Left renal cortex interstitium (tissue), 4 donors: Measurements from ENCODE around the gene AATK. TPM values are rescaled to one million over a fixed set of nuclear protein-coding genes. Genes with fewer than 3 reads are reported as not detected.

Experiments used
- DNase-seq, 4 donors: peaks; one replicate each; pipeline ENCODE4 v3.0.0-alpha.2; 2013; ENCODE audit warnings: low read depth in 4 of 4, low spot score in 2 of 4, missing footprints in 1 of 4
- polyA plus RNA-seq, 4 donors: library from polyadenylated mRNA; unstranded; fragments of 120-200 nt; gene quantifications; one replicate each; pipeline ENCODE4 v1.2.1, GENCODE V29; 2013; ENCODE audit not compliant: insufficient read length in 4 of 4

Gene AATK, protein sequence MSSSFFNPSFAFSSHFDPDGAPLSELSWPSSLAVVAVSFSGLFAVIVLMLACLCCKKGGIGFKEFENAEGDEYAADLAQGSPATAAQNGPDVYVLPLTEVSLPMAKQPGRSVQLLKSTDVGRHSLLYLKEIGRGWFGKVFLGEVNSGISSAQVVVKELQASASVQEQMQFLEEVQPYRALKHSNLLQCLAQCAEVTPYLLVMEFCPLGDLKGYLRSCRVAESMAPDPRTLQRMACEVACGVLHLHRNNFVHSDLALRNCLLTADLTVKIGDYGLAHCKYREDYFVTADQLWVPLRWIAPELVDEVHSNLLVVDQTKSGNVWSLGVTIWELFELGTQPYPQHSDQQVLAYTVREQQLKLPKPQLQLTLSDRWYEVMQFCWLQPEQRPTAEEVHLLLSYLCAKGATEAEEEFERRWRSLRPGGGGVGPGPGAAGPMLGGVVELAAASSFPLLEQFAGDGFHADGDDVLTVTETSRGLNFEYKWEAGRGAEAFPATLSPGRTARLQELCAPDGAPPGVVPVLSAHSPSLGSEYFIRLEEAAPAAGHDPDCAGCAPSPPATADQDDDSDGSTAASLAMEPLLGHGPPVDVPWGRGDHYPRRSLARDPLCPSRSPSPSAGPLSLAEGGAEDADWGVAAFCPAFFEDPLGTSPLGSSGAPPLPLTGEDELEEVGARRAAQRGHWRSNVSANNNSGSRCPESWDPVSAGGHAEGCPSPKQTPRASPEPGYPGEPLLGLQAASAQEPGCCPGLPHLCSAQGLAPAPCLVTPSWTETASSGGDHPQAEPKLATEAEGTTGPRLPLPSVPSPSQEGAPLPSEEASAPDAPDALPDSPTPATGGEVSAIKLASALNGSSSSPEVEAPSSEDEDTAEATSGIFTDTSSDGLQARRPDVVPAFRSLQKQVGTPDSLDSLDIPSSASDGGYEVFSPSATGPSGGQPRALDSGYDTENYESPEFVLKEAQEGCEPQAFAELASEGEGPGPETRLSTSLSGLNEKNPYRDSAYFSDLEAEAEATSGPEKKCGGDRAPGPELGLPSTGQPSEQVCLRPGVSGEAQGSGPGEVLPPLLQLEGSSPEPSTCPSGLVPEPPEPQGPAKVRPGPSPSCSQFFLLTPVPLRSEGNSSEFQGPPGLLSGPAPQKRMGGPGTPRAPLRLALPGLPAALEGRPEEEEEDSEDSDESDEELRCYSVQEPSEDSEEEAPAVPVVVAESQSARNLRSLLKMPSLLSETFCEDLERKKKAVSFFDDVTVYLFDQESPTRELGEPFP (N-terminal part only)
- 1 to 10 TPM; 4.4 to 7.0 (median 5.4) TPM for polyA plus RNA-seq

DNA sequence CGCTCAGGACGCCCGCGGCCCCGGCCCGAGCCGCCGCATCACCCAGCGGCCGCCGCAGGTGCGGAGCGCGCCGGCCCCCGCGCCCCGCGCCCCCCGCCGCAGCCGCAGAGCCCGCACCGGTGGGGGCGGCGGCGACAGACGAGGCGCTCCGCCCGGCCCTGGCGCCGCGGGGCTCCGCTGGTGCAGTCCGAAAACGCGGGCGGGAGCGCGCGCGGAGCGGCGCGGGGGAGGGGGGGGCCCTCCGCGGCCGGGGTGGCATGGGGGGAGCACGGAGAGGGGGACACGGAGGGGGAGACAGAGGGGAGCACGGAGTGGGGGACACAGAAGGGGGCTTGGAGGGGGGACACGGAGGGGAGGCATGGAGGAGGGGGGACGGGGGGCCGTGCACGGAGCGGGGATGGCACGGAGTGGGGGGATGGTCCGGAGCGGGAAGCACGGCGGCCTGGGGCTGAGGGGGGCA lies at the start of gene AATK:
Gene AATK, minus strand, starts transcription at position 189 of the 460 bp plus-strand sequence. CDS start 229 bp downstream, outside the sequence.
- DNase-seq, result no peak

DNA sequence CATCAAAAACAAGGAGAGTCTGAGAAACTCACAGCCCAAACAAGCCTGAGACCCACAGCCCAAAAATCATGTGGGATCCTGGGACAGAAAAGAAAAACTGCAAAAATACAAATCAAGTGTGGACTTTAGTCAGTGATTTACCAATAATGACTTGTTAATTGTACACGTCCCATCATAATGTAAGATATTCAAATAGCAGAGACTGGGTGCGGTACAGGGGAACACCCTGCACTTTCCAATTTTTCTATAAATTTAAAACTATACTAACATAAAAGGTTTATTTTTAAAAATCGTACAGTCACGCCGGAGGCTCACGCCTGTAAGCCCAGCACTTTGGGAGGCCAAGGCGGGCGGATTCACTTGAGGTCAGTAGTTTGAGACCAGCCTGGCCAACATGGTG lies 48.0 kb upstream of the AATK start:
- DNase-seq, result no peak

DNA sequence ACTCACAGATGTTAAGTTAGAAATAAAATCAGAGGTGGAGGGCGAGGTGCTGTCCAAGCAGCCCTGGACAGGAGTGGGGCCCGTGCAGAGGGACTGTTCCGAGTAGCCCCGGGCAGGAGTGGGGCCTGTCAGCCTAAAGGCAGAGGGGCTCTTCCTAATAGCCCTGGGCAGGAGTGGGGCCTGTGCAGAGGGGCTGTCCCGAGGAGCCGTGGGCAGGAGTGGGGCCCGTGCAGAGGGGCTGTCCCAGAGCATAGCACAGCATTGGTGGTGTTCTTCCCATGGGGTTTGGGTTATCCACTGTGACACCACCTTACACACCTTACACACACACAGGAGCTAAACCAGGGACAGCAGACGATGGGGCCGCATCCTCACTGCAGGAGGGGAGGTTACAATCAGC lies 46.3 kb upstream of the AATK start:
- DNase-seq, result no peak

DNA sequence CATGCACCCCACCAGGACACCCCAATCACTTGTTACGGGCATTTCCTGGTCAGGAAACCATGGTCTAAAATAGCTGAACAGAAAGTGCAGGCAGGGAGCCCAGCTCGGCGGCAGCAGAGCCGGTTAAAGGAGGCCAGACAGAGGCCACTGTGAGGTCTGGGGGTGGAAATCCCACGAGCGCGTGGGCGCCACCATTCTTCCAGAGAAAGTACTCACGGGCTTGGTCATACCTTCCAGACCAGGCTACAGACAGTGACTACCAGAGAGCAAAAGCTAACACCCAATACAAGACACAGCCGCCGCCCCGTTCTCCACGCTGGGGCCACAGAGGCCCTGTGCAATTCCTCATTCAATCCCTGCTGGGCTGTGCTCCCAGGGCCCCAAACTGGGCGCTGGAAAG lies 44.8 kb upstream of the AATK start:
- DNase-seq, result no peak

DNA sequence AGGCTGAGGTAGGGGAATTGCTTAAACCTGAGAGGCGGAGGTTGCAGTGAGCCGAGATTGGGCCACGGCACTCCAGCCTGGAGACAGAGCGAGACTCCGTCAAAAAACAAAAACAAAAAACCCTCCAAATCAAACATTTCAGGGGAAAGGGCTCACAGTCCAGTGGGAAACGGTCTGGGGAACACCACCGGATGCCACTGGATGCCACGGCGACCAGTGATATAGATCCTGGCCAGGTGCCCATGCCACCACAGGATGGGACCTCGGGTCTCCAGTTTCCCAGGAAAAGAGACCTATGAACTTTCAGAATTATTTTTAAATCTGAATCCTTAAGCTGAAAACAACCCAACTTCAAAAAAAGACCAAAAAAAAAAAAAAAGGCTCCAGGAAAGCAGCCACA lies 44.4 kb upstream of the AATK start:
- DNase-seq, result no peak

DNA sequence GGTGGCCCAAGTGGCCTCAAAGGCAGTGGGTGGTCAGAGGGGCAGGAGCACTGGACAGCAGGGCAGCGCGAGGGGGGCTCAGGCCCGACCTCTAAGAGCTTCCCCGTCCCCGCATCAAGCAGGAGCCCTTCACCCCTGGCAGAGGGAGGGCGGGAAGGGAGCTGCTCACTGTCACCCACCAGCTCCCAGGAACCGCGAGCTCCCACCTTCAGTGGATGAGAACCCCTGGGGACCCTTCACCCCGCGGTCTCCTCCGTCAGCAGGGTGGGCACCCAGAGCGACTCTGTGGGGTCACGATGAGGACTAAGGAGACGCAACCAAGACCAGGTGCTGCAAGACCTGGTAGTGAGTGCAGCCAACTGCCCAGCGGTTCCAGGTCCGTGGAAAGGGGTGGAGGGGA lies 43.1 kb upstream of the AATK start:
- no peak for DNase-seq

DNA sequence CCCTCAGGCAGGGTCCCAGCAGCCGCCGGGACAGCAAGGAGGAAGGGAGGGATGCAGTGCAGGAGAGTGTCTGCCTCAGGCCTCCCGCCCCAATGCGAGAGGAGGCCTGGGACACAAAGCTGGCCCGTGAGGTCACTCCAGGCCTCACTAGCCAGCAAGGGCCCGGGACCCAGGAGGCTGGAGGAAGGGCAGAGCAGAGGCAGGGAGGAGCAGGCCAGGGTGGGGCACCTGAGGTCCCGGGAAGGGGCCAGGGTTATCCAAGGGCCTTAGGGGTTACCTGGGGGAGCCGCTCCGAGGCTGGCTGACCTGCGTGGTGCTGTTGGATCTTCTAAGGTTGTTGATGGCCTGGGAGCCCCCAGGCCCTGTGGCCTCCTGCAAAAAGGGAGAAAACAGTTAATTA lies 42.6 kb upstream of the AATK start:
- no peak for DNase-seq

DNA sequence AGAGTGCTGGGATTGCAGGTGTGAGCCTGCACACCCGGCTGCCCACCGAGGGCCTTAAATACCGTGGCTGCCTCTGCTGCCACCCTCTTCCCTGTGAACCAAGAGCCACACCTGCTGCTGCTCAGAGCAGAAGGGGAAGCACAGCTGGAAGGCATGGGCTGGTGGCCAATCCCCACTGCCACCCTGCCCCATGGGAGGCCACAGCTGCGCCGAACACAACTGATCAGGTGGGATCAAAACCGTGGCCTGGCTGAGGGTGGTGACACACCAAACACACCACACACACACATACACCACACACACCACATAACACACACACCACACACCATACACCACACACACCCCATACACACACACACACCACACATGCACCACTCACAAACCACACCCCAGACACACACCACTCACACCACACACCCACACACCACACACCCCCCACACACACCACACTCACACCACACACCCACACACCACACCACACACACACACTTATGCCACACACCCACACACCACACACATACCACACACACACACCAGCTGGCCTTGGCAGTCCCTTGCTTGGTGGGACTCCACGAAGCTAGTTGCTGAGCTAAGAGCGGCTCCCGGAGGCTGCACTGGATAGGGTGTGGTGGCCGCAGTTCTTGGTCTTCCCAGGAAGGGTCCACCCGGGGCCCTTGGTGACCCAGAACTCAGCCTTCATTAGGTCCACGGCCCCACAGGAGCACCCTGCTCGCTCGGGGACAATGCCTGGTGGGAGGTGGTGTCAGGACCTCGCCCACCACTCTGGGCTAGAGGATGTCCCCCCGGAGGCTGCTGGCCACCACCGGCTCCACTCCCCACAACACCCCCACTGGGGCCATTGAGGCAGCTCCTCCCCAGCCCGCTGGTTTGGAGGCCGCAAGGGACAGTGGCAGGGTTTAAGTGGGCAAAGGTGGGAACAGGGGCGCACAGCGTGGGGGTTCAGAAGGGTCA lies 41.9 kb upstream of the AATK start:
- no peak for DNase-seq

DNA sequence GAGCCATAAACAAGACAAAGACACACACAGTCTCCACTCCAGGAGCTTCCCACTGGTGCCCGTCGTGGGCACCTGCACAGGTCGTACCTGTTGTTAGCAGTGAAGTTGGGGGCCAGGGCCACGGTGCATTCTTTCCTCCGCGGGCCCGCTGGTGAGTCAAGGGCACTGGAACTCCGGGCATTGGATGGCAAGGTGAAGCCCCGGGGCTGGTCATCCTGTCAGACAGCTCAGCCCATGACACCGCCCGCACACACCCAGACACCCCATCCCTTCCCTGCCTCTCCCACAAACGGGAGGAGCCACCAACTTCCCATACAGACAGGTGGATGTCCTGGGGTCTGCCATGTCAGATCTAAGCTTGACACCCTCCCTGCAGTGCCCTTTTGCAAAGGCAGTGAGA lies 40.6 kb upstream of the AATK start:
- DNase-seq, result no peak

DNA sequence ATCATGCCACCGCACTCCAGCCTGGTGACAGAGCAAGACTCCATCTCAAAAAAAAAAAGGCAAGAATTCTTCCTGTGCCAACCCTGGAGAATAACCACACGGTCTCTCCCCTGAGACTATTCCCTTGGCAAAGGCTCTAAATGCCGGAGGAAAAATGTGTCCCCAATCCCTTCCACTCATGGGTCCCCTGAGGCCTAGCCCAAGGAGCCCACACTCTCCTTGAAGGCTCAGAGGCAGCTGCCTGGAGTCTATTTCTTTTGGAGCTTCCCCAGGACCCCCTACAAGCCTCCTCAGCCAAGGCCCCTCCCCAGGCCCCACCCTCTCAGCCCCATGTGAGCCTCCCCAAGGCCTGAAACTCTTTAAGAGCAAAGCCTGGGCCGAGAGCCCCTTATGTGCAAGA lies 40.1 kb upstream of the AATK start:
- no peak for DNase-seq

DNA sequence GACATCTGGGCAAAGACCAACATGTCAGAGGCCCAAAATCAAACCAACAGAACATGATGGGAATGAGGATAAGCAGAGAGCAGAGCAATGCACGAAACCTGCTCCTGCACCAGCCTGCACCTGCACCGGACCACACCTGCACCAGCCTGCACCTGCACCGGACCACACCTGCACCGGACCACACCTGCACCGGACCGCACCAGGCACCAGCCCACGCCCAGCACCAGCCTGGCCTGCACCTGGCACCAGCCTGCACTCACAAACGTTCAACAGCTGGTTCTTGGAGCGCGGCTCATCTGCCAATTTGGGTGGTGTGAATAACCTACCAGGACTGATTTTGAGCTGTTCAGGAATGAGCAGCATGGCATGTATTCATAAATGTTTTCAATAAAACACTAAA lies 38.6 kb upstream of the AATK start:
- no peak for DNase-seq

DNA sequence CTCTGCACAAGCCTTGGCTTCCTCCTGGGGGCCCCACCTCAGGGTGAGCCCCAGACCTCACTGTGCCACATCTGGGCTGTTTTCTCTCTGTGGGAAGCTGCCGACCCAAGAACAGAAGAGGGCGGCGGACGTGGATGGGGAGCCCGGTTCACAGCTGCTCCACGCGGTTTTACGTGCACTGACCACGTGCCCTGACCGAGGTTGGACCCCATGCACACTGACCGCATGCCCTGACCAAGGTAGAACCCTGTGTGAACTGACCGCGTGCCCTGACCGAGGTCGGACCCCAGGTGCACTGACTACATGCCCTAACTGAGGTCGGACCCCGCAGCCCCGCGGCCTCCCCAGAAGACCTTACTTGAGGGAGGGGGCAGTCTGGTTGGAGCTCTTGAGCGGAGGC lies 37.1 kb upstream of the AATK start:
- DNase-seq, result no peak

DNA sequence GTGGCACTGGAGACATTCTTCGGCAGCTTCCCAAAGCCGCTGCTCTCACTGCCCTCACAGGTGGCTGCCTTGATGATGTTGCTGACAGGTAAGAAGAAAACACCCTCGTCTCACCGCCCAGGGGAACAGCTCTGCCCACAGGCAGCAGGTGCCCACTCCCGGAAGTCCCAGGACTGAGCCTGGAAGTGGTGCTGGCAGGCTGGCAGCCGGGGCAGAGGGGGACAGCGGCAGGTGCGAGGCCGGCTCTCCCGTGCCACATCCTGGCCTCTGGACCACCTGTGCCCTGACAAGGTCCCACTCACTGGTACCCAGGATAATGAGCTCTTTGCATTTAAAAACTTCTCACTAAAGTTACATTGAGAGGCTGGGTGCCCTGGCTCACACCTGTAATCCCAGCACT lies 36.3 kb upstream of the AATK start:
- no peak for DNase-seq

DNA sequence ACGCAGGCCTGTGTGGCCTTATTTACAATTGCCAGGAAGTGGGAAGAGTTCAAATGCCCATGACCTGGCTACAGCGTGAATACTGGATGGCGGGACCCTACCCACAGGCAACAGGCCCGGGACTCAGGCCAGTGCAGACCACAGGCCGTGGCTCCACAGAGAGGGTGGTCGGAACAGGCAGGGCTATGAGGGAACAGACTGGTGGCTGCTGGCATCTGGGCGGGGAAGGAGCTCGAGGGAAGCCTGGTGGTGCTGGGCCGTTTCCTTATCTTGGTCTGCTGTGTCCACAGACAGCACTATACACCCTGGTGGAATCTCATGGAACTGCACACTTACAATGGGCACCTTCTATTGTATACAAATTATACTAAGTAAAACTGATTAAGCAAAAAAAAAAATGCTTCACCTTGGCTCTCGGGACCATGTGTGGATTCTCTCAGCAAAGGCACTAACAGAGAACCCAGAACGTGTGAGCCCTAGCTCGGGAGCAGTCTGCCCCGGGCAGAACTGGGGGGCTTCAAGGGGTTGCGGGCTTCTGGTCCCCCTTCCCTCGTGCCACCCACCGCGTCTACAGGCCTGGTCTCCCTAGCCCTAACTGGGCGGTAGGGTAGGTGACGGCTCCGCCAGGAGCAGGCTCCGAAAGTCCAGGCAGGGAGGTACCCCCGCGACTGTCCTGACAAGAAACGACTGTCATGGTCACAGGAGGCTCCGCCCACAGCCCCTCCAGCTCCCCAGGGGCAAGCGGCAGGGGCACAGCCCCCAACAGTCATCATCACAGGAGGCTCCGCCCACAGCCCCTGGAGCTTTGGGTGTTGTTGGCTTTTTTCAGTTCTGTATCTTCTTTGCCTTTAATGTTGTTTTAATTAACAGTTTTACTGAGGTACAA lies 34.9 kb upstream of the AATK start:
- peak in 1 of 4 donors; percentile 39 for DNase-seq

DNA sequence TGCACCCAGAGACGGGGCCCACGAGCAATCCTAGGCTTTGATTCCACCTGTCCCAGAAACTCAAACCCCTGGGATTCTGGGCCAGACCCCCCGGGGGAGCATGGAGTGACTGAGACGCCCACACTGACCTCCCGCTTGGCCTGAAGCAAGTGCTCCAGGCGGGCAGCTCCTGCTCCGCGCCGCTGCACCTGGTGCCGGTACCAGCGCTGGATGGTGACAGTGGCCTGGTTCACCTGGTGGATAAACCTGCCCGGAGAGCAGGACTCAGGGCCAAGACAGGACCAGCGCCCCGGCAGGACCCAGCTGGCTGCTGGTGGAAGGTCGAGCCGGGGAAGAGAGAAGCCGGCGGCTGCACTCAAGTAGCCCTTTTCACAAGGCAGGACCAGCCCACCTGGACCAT lies 34.2 kb upstream of the AATK start:
- DNase-seq, result no peak

DNA sequence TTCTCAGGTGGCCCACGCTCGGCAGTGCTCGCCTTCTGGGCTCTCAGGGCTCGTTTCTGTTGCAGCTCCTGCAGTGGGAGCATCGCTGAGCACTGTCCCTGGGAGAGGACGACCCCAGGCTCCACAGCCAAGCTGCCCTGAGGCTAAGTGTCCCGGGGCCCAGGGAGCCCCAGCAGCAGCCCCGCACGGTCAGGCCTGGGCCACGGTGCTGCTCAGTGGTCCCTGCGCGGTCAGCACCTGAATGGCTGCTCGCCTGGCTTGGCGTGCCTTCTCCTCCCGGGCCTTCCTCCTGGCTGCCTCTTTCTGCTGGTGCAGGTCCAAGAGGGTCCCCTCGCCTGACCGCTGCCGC lies 33.4 kb upstream of the AATK start:
- DNase-seq, result no peak

DNA sequence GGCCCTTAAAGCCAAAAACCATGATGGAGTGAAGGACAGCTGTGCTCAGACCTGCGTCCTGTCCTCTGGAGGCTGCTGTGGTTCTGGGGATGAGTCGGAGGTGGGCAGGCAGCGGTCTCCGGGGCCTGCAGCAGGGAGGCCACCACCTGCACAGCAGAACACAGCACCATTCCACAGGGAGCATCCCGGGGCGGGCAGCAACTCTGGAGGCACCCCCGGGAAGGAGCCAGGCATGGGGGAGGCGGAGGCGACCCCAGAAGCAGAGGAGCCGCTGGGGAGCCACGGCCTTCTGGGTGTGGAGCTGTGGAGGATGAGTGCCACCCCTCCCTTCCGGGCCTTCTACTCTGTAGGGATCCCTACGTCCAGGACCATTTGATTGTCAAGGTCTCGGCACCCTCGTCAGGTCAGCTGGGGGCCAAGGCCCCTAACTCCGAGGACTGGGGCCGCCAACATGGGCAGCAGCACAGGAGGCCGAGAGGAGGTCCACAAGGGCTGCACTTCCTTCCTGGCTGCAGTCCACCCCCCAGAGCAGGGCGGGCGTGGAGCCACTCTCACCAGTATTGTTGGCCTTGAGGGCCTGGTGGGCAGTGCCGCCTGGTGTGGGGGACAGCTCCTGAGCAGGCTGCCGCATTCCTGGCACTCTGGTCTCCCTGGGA lies 32.9 kb upstream of the AATK start:
- DNase-seq, result no peak

DNA sequence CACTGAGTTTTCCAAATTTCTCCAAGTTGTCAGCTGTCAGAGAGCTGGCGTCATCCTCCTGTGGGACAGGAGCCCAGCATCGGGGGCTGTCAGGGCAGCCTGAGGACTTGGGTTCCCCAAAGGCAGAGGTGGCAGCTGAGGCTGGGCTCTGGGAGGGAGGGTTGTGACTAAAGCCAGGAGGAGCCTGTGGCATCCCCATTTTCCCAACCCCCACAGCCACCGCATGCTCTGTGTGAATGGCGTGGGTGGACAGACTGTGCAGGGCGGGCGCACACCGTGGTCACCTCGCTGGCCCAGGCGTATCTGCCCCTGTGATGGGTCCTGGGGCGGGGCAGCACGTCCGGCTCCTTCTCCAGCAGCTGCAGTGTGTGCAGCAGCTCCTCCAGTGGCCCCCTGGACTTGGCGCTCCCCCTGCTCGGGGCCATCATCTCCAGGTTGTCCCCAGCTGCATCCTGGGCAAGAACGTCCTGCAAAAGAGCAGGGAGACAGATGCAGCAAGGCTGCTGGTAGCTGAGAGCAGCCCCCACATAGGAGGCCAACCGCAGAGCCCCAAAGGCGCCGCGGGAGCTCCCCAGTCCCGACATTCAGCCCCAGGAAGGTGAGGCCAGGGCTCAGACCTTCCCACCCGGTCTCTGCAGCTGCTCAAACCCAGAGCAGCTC lies 31.9 kb upstream of the AATK start:
- DNase-seq, result no peak
